SK-N-SH (cell line): ENCODE measurements around the gene ZDHHC15. TPM values are rescaled to one million over a fixed set of nuclear protein-coding genes. Genes with fewer than 3 reads are reported as not detected.

Experiments used
- CTCF ChIA-PET: fragments of 300-600, 350-600 bp; formaldehyde crosslinking; extraction: SDS; loops from one replicate; lab custom pipeline; 2021; lab: Yijun Ruan, JAX
- POLR2A ChIA-PET: fragments of 350-600 bp; sonication (Branson Sonifier 250); formaldehyde crosslinking; extraction: SDS; loops from one replicate; lab custom pipeline; 2020; ENCODE audit warnings: antibody characterized with exemption, inconsistent platforms; lab: Yijun Ruan, JAX
- DNase-seq: peaks from one replicate; pipeline ENCODE4 v3.0.0; 2012
- H2AFZ ChIP-seq: fragments of 200-600 bp; sonication (generic); 2 replicates; pipeline ENCODE4 v1.8.1; 2016; ENCODE audit warnings: antibody characterized with exemption, mild to moderate bottlenecking, low read depth
- H3F3A ChIP-seq: fragments of 200-600 bp; sonication (generic); replicated peaks from 2 replicates; pipeline ENCODE3; 2016; ENCODE audit warnings: antibody characterized with exemption, mild to moderate bottlenecking; ENCODE audit not compliant: insufficient read depth
- H3K27ac ChIP-seq, 2 experiments: fragments of 200-500 bp in 1 of 2; fragments of 200-600 bp in 1 of 2; sonication (Bioruptor generic) in 1 of 2; sonication (generic), shearing (Covaris generic) in 1 of 2; 2 replicates each; pipeline versions ENCODE4 v1.5.1 to v1.6.1; 2014 to 2016; ENCODE audit warnings: low read depth in 2 of 2, inconsistent platforms in 1 of 2, low read length in 1 of 2, mild to moderate bottlenecking in 1 of 2, mixed read lengths in 1 of 2
- H3K27me3 ChIP-seq: fragments of 200-600 bp; sonication (generic), shearing (Covaris generic); 2 replicates; pipeline ENCODE4 v1.6.1; 2016; ENCODE audit warnings: mixed run types; ENCODE audit not compliant: insufficient read depth
- H3K36me3 ChIP-seq, 2 experiments: fragments of 200-500 bp in 1 of 2; fragments of 200-600 bp in 1 of 2; sonication (Bioruptor generic) in 1 of 2; sonication (generic) in 1 of 2; replicated peaks in 1 of 2; 2 replicates each; pipeline versions ENCODE3 to v1.5.1; 2014 to 2016; ENCODE audit warnings: low read length in 1 of 2, mild to moderate bottlenecking in 1 of 2; ENCODE audit not compliant: insufficient read depth in 2 of 2, control insufficient read depth in 1 of 2
- H3K4me1 ChIP-seq, 2 experiments: fragments of 200-500 bp in 1 of 2; fragments of 200-600 bp in 1 of 2; sonication (Bioruptor generic) in 1 of 2; sonication (generic), shearing (Covaris generic) in 1 of 2; 2 replicates each; pipeline versions ENCODE4 v1.5.1 to v1.6.1; 2014 to 2016; ENCODE audit warnings: low read depth in 1 of 2, low read length in 1 of 2, mixed run types in 1 of 2; ENCODE audit not compliant: insufficient read depth in 2 of 2, control insufficient read depth in 1 of 2
- H3K4me2 ChIP-seq: fragments of 200-600 bp; sonication (generic), shearing (Covaris generic); 2 replicates; pipeline ENCODE4 v1.6.1; 2017; ENCODE audit warnings: mixed run types
- H3K4me3 ChIP-seq, 2 experiments: fragments of 200-500 bp in 1 of 2; fragments of 200-600 bp in 1 of 2; sonication (Bioruptor generic) in 1 of 2; sonication (generic), shearing (Covaris generic) in 1 of 2; 2 replicates each; pipeline versions ENCODE4 v1.5.1 to v1.8.1; 2014 to 2016; ENCODE audit warnings: low read depth in 2 of 2, inconsistent platforms in 1 of 2, low read length in 1 of 2, mild to moderate bottlenecking in 1 of 2, mixed read lengths in 1 of 2, moderate library complexity in 1 of 2
- H3K79me2 ChIP-seq: fragments of 200-600 bp; sonication (generic); 2 replicates; pipeline ENCODE4 v1.8.1; 2017; ENCODE audit warnings: mild to moderate bottlenecking; ENCODE audit not compliant: insufficient read depth
- H3K9ac ChIP-seq: fragments of 200-600 bp; sonication (generic); 2 replicates; pipeline ENCODE4 v1.6.1; 2017; ENCODE audit warnings: mixed run types
- H3K9me2 ChIP-seq: fragments of 200-600 bp; sonication (generic); 2 replicates; pipeline ENCODE4 v1.6.1; 2017; ENCODE audit warnings: mixed run types
- H3K9me3 ChIP-seq: fragments of 200-600 bp; sonication (generic); 2 replicates; pipeline ENCODE4 v1.6.1; 2017; ENCODE audit warnings: mixed run types, mild to moderate bottlenecking, moderate library complexity
- H4K20me1 ChIP-seq: fragments of 200-600 bp; sonication (generic); 2 replicates; pipeline ENCODE4 v1.6.1; 2017; ENCODE audit warnings: mild to moderate bottlenecking, mixed run types; ENCODE audit not compliant: insufficient read depth
- ELF1 ChIP-seq: IDR thresholded peaks from 2 replicates; pipeline ENCODE4 v1.4.0; 2012
- EP300 ChIP-seq, 2 experiments: IDR thresholded peaks; 2 replicates each; pipeline versions ENCODE4 v1.4.0 to v1.6.1; 2012; ENCODE audit warnings: borderline replicate concordance in 1 of 2, low read depth in 1 of 2, low read length in 1 of 2
- MAX ChIP-seq: IDR thresholded peaks from 2 replicates; pipeline ENCODE4 v1.4.0; 2012; ENCODE audit warnings: low read depth
- MEF2A ChIP-seq: IDR thresholded peaks from 2 replicates; pipeline ENCODE4 v1.4.0; 2012; ENCODE audit warnings: low read depth, borderline replicate concordance
- REST ChIP-seq: IDR thresholded peaks from 2 replicates; pipeline ENCODE4 v1.6.1; 2012; ENCODE audit warnings: mild to moderate bottlenecking, low read depth, low read length, moderate library complexity
- RXRA ChIP-seq: IDR thresholded peaks from 2 replicates; pipeline ENCODE4 v1.4.0; 2012; ENCODE audit warnings: low read depth, mild to moderate bottlenecking, borderline replicate concordance
- SIN3A ChIP-seq: IDR thresholded peaks from 2 replicates; pipeline ENCODE4 v1.6.1; 2012; ENCODE audit warnings: low read depth, mild to moderate bottlenecking, low read length, moderate library complexity, borderline replicate concordance
- TAF1 ChIP-seq: IDR thresholded peaks from 2 replicates; pipeline ENCODE4 v1.6.1; 2012; ENCODE audit warnings: low read depth, mild to moderate bottlenecking, low read length, moderate library complexity, borderline replicate concordance
- USF1 ChIP-seq: IDR thresholded peaks from 2 replicates; pipeline ENCODE4 v1.4.0; 2012; ENCODE audit warnings: low read depth, borderline replicate concordance
- YY1 ChIP-seq: IDR thresholded peaks from 2 replicates; pipeline ENCODE4 v1.4.0; 2012; ENCODE audit warnings: low read depth, mild to moderate bottlenecking
- WGBS: methylation state at CpG from one replicate; pipeline ENCODE4 v1.1.6; 2017; ENCODE audit warnings: low lambda C conversion rate; 5-methylcytosine and 5-hydroxymethylcytosine counted together
- polyA plus RNA-seq, 3 experiments: library from polyadenylated mRNA; depleted of rRNA; stranded (reverse); fragments of >200 nt; gene quantifications; 2 replicates each; pipeline ENCODE4 v1.2.3, GENCODE V29; 2012

ZDHHC15 gene
- polyA plus RNA-seq, 1 of the 3 experiments (the other 2 are of a cell fraction), result 0.02 TPM

- WGBS, result 16% methylated on average over 2 of the region's 2 CpGs
- H3K4me1 ChIP-seq, result no peaks in the 10 kb centered on the region
- TF ChIP-seq ELF1, result no peak
- no peak for TF ChIP-seq MEF2A
- TF ChIP-seq MAX, result no peak
- TF ChIP-seq, all 33 proteins: peak for 0
- Histone ChIP-seq H3K79me2 (no peaks in the 10 kb centered on the region), H3F3A (no peaks in the 10 kb centered on the region), H2AFZ (no peak overlapping the region), H3K4me2 (no peak overlapping the region), H3K9ac (no peak overlapping the region), H3K27me3 (no peaks in the 10 kb centered on the region), H3K27ac (no peak overlapping the region), H3K9me2 (no peaks in the 10 kb centered on the region), H3K36me3 (no peaks in the 10 kb centered on the region), H3K4me3 (no peak overlapping the region), H3K9me3 (no peaks in the 10 kb centered on the region), H4K20me1 (no peaks in the 10 kb centered on the region)
- CTCF ChIA-PET, result no interaction called here
- DNase-seq, result no peak
- POLR2A ChIA-PET, result no interaction called here
These were observed 132.4 kb downstream of the ZDHHC15 start for GRCh38 chrX:75390470-75390869.

- Histone ChIP-seq H3K9ac (no peak overlapping the region), H2AFZ (no peak overlapping the region), H3K27ac (no peak overlapping the region)
- POLR2A ChIA-PET, result no interaction called here
- TF ChIP-seq SIN3A (no peak), RXRA (no peak), TAF1 (no peak), YY1 (no peak), REST (no peak), EP300 (IDR thresholded peaks at IDR 0.05; ENCODE audit: borderline replicate concordance in 1 of 2, low read depth in 1 of 2, low read length in 1 of 2) (no peak), USF1 (no peak)
- TF ChIP-seq, all 33 proteins: peak for 0
- H3F3A ChIP-seq, result no peaks in the 10 kb centered on the region
- H3K4me1 ChIP-seq, result no peaks in the 10 kb centered on the region
- 9% methylated on average over 1 of the region's 1 CpG for WGBS
- H3K27me3 ChIP-seq, result no peaks in the 10 kb centered on the region
- H3K4me3 ChIP-seq, result no peak overlapping the region
- H3K36me3 ChIP-seq, result no peaks in the 10 kb centered on the region
- CTCF ChIA-PET, result no interaction called here
- H3K9me3 ChIP-seq, result no peaks in the 10 kb centered on the region
- H3K4me2 ChIP-seq, result no peak overlapping the region
- H3K79me2 ChIP-seq, result no peaks in the 10 kb centered on the region
- no peaks in the 10 kb centered on the region for H3K9me2 ChIP-seq
- H4K20me1 ChIP-seq, result no peaks in the 10 kb centered on the region
- no peak for DNase-seq
These were observed 153.1 kb downstream of the ZDHHC15 start for GRCh38 chrX:75369721-75370120.
